HPDE6-E6E7 (cell line): ENCODE measurements around the gene AFF1.

Source experiments
- DNase-seq: peaks from one replicate; pipeline ENCODE4 v3.0.0; 2011; ENCODE audit warnings: missing footprints; ENCODE audit errors: extremely low spot score

AFF1 gene

GRCh38 chr4:86955888-86956451 lies 21.2 kb downstream of the AFF1 start:
- DNase-seq = no peak

DNA sequence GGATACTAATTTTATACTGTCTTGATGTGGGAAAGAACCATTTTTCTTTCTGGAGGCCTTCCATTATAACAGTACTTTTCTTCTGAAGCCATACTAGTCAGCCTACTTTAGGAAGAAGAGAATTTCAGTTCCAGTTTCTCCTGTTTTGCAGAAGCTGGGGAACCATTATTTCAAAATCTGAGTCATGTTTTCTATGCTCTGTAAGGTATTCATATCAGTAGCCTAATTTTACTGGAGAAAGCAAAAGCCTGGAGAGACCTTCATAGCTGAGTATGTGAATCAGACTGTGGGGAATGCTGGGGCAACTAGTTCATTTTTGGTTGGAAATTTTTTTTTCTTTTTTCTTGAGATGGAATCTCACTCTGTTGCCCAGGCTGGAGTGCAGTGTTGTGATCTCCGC lies 22.4 kb downstream of the AFF1 start:
- DNase-seq = peak; percentile 44

GRCh38 chr4:86959588-86960500 lies 25.0 kb downstream of the AFF1 start:
- no peak for DNase-seq

DNA sequence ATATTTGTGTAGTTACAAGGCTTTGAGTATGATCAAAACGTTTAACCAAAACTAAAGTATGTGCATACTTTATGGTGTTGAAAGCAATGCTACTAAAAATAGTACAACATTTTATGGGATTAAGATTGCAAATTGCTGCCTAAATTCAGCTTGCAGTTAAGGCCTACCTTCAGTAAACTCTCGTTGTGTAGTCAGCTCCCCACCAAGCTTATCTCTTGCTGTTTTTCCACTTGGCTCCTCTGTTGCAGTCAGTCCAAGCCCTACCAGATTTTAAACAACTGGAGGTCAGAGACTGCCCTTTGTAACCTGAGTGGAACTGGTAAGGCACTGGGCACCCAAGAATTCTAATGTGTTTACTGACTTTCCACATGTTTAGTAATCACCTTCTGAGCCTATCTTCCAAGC lies 25.7 kb downstream of the AFF1 start:
- DNase-seq = no peak

DNA sequence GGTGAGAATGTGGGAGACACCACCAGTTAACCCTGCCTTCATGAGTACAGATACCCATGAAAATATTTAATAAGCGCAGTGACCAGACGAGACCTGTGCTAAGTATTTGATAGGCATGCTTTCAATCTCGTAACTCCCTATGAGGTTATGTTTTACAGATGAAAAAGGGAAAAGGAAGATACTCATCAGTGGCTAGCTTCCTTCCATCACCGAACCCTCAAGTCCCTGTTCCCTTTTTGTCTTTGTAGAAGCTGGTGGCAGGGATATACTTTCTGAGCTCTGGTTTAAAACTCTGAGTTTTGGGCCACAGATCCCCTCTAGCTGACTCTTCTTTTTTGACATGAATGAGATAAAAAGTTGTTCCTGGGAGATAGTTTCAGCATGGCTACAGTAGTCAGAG lies 26.3 kb downstream of the AFF1 start:
- DNase-seq = no peak

DNA sequence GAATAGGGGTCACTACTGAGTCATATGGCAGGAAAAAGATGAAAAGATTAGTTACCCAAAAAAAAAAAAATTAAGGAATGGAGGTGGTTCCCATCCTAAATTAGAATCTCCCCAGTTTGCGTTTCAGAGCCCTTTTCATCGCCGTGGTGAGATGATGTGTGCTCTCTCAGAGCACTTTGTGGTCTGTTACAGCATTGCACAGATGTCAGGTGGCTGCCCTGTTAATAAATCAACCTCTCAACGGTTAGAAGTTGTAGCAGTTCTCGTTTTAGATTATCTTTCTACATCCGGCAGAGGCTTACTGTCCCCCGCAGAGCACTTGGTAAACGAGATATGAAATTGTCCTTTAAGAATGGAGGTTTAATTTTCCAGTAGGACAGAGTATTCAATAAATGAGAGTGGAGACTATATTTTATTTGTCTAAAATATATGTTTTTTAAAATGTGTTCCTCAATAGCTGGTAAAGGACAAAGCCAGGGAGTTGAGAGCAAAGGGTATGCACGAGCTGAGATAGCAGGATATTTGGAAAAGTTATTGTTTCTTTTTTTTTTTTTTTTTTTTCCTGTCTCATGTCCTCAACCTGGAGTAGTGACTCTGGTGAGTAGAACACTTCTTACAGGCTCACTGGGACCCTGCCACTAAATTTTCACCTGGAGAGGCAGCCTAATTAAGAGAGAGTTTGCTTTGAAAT lies 26.9 kb downstream of the AFF1 start:
- DNase-seq = no peak

DNA sequence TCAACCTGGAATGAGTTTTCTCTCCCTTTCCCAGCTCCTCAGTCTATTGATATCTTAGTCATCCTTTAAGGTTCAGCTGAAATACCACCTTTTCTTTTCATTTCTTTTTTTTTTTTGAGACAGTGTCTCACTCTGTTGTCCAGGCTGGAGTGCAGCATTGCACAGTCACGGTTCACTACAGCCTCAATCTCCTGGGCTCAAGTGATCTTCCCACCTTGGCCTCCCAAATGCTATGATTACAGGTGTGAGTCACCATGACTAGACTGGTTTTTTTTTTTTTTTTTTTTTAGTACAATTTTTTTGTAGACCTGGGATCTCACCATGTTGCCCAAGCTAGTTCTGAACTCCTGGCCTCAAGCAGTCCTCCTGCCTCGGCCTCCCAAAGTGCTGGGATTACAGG lies 28.9 kb downstream of the AFF1 start:
- no peak for DNase-seq

DNA sequence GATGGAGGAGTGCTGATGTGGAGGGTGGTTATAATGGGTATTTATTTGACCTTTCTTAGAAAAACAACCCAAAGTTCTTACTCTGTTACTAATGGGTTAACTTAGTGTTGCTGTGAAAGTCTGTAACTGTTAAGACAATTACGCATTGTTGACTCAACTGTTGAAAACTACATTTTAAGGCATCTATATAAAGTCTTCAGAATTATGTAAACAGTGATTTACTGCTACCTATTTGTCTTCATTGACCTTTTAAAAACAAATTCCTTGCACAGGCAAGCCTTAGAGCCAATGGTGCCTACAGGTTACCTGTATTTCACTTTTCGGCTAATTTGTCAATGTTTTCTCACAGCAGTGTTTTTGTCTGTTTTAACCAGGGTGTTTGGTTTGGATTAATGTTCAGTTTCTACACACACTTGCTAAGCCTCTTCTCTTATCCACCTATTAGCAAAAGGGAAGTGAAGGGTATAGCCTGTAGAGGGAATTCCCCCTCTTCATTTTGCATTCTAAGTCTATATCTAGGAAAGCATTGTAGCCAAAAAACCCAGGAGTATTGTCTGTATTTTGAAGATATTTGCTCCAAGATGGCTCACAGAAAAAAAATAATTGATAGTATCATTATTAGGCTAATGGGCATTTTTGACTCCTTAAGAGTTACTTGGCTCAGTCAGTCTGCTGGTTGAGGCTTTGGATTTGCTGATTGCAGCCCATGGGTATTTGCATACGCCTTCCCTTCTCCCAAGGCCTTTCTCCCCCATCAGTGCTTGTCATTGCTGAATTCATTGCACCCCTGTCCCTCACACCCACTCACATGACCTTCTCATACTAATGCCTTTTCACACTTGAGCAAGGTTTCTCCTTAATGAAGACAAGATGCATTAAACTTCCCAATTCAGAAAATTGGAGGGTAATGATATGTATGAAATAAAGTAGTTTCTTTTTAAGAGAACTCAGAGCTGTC lies 30.5 kb downstream of the AFF1 start:
- DNase-seq = no peak

GRCh38 chr4:86967073-86967472 lies 32.3 kb downstream of the AFF1 start:
- DNase-seq = no peak

- no peak for DNase-seq
Measured at GRCh38 chr4:86967798-86968197, 33.0 kb downstream of the AFF1 start.

- DNase-seq = no peak
Measured at GRCh38 chr4:86968547-86968946, 33.7 kb downstream of the AFF1 start.

DNA sequence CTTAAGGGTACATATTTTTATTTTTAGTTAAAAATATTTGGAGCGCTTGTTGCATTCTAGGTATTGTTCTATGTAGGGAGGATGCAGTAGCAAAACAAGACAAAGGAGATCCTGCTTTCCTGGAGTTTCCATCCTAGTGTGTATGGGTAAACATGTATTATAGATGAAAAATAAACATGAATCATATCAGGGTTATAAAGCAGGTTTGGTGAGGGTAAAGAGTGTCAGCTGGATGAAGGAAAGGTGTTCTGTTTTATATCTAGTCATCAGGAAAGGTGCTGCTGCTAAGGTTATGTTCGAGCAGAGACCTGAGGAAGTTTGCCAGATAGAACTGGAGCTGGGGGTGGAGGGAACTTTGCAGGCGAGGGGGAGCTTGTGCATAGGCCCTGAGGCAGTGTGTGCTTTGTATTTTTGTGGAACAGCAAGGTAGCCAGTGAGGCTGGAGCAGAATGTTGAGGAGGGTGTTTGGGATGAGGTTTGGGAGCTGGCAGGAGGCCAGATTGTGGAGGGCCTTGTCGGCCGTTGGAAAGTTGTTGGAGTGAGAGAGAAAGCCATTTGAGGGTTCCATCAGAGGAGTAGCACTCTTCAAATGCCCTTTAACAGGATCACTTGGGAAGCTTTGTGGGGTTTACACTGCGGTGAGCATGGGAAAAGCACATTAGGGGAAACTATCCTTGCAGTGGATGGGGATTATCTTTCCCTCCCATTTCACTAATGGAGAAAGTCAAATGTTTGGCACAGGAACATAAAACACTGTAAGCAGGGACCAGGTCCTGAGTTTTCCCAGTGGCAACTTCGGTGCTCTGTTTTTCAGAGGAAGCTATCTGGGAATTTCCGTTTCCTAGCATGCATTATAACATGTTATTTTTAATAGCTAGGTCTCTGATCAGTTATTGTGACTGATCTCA lies 35.9 kb downstream of the AFF1 start:
- no peak for DNase-seq

- DNase-seq = no peak
Measured at GRCh38 chr4:86971355-86971683, 36.5 kb downstream of the AFF1 start.

GRCh38 chr4:86972997-86973396 lies 38.2 kb downstream of the AFF1 start:
- DNase-seq = peak; percentile 56

GRCh38 chr4:86973668-86974067 lies 38.9 kb downstream of the AFF1 start:
- no peak for DNase-seq

- no peak for DNase-seq
Measured at GRCh38 chr4:86974551-86974994, 39.8 kb downstream of the AFF1 start.

- no peak for DNase-seq
Measured at GRCh38 chr4:86975927-86976326, 41.1 kb downstream of the AFF1 start.

GRCh38 chr4:86976801-86977485 lies 42.1 kb downstream of the AFF1 start:
- DNase-seq = peak; percentile 57

DNA sequence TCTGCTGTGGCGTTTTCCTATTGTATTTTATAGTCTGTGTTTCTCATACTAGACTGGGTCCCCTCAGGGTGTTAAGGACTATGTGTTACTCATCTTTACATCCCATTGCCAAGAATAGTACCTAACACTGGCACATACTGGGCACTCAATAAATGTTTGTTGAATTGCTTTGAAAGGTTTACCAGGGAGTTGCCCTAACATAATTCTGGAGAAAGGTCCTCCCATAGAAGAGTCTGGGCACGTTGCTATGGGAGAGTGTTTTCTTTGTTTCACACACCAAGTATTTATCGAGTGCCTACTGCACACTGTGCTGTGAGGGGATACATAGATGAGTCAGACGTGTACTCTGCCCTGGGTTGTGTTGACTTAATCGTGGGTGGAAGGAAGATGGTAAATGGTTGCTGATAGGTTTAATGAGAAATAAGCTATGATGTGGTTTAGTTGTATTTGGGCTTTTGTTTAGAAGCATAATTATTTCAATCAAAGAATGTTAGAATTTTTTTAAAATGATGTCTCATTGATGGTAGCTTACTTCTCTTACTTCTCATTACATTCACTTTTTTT lies 42.9 kb downstream of the AFF1 start:
- DNase-seq = peak; percentile 80

- DNase-seq = no peak
Measured at GRCh38 chr4:86978709-86979108, 43.9 kb downstream of the AFF1 start.
